ENCODE data around the gene UQCC3. TPM values are rescaled to one million over a fixed set of nuclear protein-coding genes. Genes with fewer than 3 reads are reported as not detected.

The UQCC3 gene
- total RNA-seq, 6 donors from 2014 or later = 5.0 to 12.6 (median 6.7) TPM

DNA sequence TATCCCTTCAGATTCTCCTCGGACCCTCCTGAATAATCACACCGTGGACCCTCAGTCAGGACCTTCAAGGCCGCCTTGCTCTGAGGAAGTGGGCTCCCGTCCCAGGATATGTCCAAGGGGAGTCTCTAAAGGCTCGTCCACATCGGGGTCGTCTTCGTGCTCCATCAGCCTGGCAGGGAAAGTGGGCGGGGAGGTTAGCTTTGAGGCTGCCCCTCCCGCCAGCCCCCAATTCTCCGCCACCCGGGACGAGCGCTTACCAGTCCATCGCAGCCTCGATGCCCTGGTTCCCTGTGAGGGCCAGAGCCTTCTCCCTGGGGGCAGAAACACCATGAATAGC is 6.9 kb downstream of the UQCC3 start:
- Histone ChIP-seq H3K27ac (peak overlapping the region; percentile 88 to 96 (median 92)), H3K36me3 (peaks cover 2 to 41% (median 15%) of the 10 kb centered on the region in 4 donors), H3K27me3 (no peaks in the 10 kb centered on the region), H3K4me3 (peak overlapping the region; percentile 79 to 95 (median 88)), H3K4me1 (peaks cover 16 to 44% (median 24%) of the 10 kb centered on the region in 4 donors), H3K9me3 (no peaks in the 10 kb centered on the region)
- WGBS, 2 donors = 3 to 14% methylated on average over 2 to 16 of the region's 16 CpGs
- TF ChIP-seq POLR2AphosphoS5 (IDR thresholded peaks at IDR 0.05) = no peak
- TF ChIP-seq EP300 (IDR thresholded peaks at IDR 0.05) = no peak
- TF ChIP-seq, protein P1, sequence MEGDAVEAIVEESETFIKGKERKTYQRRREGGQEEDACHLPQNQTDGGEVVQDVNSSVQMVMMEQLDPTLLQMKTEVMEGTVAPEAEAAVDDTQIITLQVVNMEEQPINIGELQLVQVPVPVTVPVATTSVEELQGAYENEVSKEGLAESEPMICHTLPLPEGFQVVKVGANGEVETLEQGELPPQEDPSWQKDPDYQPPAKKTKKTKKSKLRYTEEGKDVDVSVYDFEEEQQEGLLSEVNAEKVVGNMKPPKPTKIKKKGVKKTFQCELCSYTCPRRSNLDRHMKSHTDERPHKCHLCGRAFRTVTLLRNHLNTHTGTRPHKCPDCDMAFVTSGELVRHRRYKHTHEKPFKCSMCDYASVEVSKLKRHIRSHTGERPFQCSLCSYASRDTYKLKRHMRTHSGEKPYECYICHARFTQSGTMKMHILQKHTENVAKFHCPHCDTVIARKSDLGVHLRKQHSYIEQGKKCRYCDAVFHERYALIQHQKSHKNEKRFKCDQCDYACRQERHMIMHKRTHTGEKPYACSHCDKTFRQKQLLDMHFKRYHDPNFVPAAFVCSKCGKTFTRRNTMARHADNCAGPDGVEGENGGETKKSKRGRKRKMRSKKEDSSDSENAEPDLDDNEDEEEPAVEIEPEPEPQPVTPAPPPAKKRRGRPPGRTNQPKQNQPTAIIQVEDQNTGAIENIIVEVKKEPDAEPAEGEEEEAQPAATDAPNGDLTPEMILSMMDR (IDR thresholded peaks at IDR 0.05) = no peak
- TF ChIP-seq POLR2A (IDR thresholded peaks at IDR 0.05) = no peak
- DNase-seq (no peak), ATAC-seq (ENCODE audit: low FRiP score in 2 of 2) (no peak)

DNA sequence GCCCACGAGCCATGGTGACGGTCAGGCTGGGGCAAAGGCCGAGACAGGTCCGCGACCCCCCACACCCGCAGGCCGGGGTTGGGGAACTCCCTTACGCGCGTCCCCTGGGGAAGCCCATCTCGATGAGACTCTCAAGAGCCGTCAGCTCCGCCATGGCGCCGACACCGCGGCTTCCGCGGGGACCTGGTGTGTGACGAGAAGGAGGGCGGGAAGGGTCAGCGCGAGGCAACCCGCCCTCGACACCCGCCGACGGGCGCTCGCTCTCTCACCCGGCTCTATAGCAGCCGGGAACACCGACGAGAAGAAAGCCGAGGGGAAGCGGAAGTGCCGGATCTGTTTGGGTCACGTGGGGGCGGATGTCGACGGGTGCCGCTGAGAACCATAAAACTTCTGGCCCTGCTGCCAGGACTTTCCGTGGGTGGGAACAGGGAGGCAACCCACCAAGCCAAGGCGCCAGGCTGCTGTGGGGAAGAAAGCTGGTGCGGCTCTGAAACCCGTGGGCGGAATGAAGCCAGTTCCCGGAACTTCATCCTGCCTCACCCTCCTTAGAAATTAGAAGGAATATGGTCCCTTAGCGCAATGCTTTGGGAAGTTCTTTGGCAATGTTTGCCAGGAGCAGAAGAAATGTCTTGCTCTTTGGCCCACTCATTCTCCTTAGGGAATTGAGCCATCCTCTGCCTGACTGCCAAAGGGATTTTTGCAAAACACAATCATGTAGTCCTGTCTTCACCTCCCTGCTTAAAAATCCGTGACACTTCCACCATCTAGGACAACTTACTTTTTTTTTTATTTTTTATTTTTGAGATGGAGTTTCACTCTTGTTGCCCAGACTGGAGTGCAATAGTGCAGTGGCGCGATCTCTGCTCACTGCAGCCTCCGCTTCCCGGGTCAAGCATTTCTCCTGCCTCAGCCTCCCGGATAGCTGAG is 7.6 kb downstream of the UQCC3 start, which contains the start of gene UBXN1:
TSS of gene UBXN1 (minus strand) at position 304 of the 927 bp plus-strand sequence. CDS start at position 154, 150 bp downstream.
- Histone ChIP-seq H3K9me3 (no peaks in the 10 kb centered on the region), H3K27me3 (no peaks in the 10 kb centered on the region), H3K27ac (peak within 1 kb of the TSS; percentile 88 to 96 (median 92)), H3K4me3 (peak within 1 kb of the TSS; percentile 79 to 95 (median 88)), H3K4me1 (peaks cover 15 to 43% (median 24%) of the 10 kb centered on the region in 4 donors), H3K36me3 (peaks cover 2 to 35% (median 15%) of the 10 kb centered on the region in 4 donors)
- 8 to 21% methylated on average over 19 to 52 of the region's 55 CpGs for WGBS, 2 donors
- TF ChIP-seq POLR2AphosphoS5 (IDR thresholded peaks at IDR 0.05) = peak; percentile 94 to 97
- peak in 2 of 4 donors; percentile 12 to 64 for TF ChIP-seq EP300 (IDR thresholded peaks at IDR 0.05)
- TF ChIP-seq POLR2A (IDR thresholded peaks at IDR 0.05) = peak in 3 of 4 donors; percentile 56 to 85 (median 57)
- TF ChIP-seq, protein P1 (IDR thresholded peaks at IDR 0.05) = peak in 1 of 6 experiments; percentile 12
- DNase-seq (peak; percentile 89 to 92), ATAC-seq (ENCODE audit: low FRiP score in 2 of 2) (peak; percentile 93 to 96)

DNA sequence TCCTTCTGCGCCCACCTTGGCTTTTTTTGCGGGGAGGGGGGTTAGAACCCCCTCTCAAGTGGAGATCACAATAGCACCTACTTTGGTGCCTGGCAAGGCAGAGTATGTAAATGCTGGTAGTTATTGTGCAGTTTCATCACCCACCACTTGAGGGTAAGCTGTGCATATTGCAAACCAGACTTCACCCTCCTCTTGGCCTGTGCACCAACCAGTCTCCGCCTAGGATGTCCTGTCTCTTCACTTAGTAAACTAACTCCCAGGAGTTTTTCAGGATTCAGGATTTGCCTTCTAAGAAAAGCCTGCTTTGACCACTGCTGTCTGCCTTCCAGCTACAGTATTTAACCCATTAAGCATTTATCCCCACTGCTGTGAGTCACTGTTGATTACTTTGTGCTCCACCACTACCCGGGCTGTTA is 9.4 kb downstream of the UQCC3 start:
- WGBS, 2 donors = 32 to 44% methylated on average over 2 to 4 of the region's 4 CpGs
- Histone ChIP-seq H3K9me3 (no peaks in the 10 kb centered on the region), H3K4me3 (no peak overlapping the region), H3K36me3 (peaks cover 0 to 21% (median 12%) of the 10 kb centered on the region in 4 donors), H3K27ac (peak overlapping the region in 2 of 4 donors; percentile 25 to 48), H3K4me1 (peaks cover 15 to 43% (median 24%) of the 10 kb centered on the region in 4 donors), H3K27me3 (no peaks in the 10 kb centered on the region)
- peak in 1 of 2 donors; percentile 53 for DNase-seq
- ATAC-seq (ENCODE audit: low FRiP score in 2 of 2) = peak; percentile 81 to 82
- TF ChIP-seq, protein P1 (IDR thresholded peaks at IDR 0.05) = peak; percentile 38 to 60 (median 46)
- TF ChIP-seq POLR2AphosphoS5 (IDR thresholded peaks at IDR 0.05) = no peak
- TF ChIP-seq EP300 (IDR thresholded peaks at IDR 0.05) = no peak
- no peak for TF ChIP-seq POLR2A (IDR thresholded peaks at IDR 0.05)

DNA sequence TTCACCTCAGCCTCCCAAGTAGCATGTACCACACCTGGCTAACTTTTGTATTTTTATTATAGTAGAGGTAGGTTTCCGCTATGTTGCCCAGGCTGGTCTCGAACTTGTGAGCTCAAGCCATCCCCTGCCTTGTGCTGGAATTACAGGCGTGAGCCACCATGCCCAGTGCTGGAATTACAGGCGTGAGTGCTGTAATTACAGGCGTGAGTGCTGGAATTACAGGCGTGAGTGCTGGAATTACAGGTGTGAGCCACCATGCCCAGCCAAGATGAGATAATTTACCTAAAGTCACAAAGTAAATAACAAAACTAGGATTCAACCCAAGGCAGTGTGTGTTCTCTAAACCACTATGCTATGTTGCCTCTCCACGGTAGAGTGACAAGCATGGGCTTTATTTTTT is 11.0 kb downstream of the UQCC3 start:
- TF ChIP-seq, protein P1 (IDR thresholded peaks at IDR 0.05) = no peak
- TF ChIP-seq EP300 (IDR thresholded peaks at IDR 0.05) = no peak
- no peak for TF ChIP-seq POLR2A (IDR thresholded peaks at IDR 0.05)
- TF ChIP-seq POLR2AphosphoS5 (IDR thresholded peaks at IDR 0.05) = no peak
- Histone ChIP-seq H3K4me3 (no peak overlapping the region), H3K36me3 (peaks cover 0 to 4% (median under 1%) of the 10 kb centered on the region in 4 donors), H3K9me3 (no peaks in the 10 kb centered on the region), H3K27ac (no peak overlapping the region), H3K4me1 (peaks cover 15 to 34% (median 22%) of the 10 kb centered on the region in 4 donors), H3K27me3 (peaks cover 0 to 3% (median 1%) of the 10 kb centered on the region in 4 donors)
- DNase-seq (no peak), ATAC-seq (ENCODE audit: low FRiP score in 2 of 2) (no peak)
- 88 to 93% methylated on average over 7 of the region's 7 CpGs for WGBS, 2 donors
